ENCODE measurements around the gene S1PR5. TPM values are rescaled to one million over a fixed set of nuclear protein-coding genes. Genes with fewer than 3 reads are reported as not detected.
A peak's percentile ranks its signal among the peaks of the same experiment; 100 is the strongest.

S1PR5 gene
- total and polyA plus RNA-seq, 2 of the 8 experiments (the other 6 are each of a cell fraction or from before 2014, with no cell fraction given), result 2.4 to 8.6 TPM

DNA sequence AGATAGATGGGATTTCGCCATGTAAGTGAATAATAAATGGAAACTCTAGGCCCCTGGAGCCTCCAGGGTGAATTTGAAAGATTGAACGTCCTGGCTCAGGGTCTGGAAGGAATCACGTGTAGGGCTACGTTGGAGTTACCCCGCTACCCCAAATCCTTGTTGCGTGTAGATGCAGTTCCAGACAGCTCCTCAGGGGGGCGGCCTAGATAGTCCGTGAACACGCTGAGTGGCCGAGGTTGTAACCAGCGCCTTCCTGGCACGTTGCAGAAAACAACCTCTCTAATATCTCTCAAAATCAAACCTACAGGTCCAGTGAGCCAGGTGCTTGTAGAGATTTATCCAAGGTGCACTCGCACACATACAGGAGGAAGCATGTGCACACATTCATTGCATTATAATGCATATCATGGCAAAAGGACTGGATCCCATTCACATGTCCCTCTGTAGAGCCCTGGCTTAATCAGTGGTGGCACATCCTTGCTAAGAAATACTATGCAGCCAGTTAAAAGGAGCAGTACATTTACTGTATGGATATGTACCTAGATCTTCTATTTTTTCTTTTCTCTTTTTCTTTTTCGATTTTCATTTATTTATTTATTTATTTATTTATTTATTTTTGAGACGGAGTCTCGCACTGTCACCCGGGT is 11.5 kb downstream of the S1PR5 start (continued):
- no peak for TF ChIP-seq CHD7 (IDR thresholded peaks at IDR 0.05; ENCODE audit: insufficient replicate concordance, low read length)
- TF ChIP-seq JUN (IDR thresholded peaks at IDR 0.05; ENCODE audit: low read depth, low read length), result no peak
- TF ChIP-seq CTCF (IDR thresholded peaks at IDR 0.05; ENCODE audit: control extremely low read depth in 1 of 3, insufficient read depth in 1 of 3, low read depth in 1 of 3, low read length in 3 of 3), result peak; percentile 83 to 88 (median 86)

All from H1 (cell line).